ENCODE results near the gene PNKP. TPM values are rescaled to one million over a fixed set of nuclear protein-coding genes. Genes with fewer than 3 reads are reported as not detected.

The PNKP gene
- polyA plus RNA-seq, 2 donors: 27.5 to 65.1 TPM

GRCh38 chr19:49840321-49840720 lies 27.1 kb downstream of the PNKP start:
- H3K36me3 ChIP-seq (ENCODE audit: control insufficient read depth in 2 of 2, insufficient read depth in 2 of 2, low read length in 1 of 2): peaks cover 12 to 16% of the 10 kb centered on the region in 2 donors
- H3K4me1 ChIP-seq (ENCODE audit: control insufficient read depth in 2 of 2, insufficient read depth in 2 of 2, low read length in 1 of 2): no peaks in the 10 kb centered on the region
- H3K4me3 ChIP-seq (ENCODE audit: low read depth in 1 of 2, low read length in 2 of 2): no peak overlapping the region
- WGBS, 2 donors: 88 to 94% methylated on average over 11 of the region's 11 CpGs
- H3K9me3 ChIP-seq (ENCODE audit: control insufficient read depth in 2 of 2, insufficient read depth in 1 of 2, low read depth in 1 of 2, low read length in 1 of 2): no peaks in the 10 kb centered on the region
- H3K27ac ChIP-seq (ENCODE audit: low read depth in 2 of 2, low read length in 1 of 2): no peak overlapping the region
- no peaks in the 10 kb centered on the region for H3K27me3 ChIP-seq (ENCODE audit: control insufficient read depth in 1 of 2, insufficient read depth in 2 of 2, low read length in 2 of 2)

GRCh38 chr19:49839713-49840112 lies 27.7 kb downstream of the PNKP start:
- H3K36me3 ChIP-seq (ENCODE audit: control insufficient read depth in 2 of 2, insufficient read depth in 2 of 2, low read length in 1 of 2): peaks cover 12 to 22% of the 10 kb centered on the region in 2 donors
- no peak overlapping the region for H3K4me3 ChIP-seq (ENCODE audit: low read depth in 1 of 2, low read length in 2 of 2)
- no peaks in the 10 kb centered on the region for H3K4me1 ChIP-seq (ENCODE audit: control insufficient read depth in 2 of 2, insufficient read depth in 2 of 2, low read length in 1 of 2)
- no peaks in the 10 kb centered on the region for H3K9me3 ChIP-seq (ENCODE audit: control insufficient read depth in 2 of 2, insufficient read depth in 1 of 2, low read depth in 1 of 2, low read length in 1 of 2)
- no peak overlapping the region for H3K27ac ChIP-seq (ENCODE audit: low read depth in 2 of 2, low read length in 1 of 2)
- 92 to 94% methylated on average over 11 of the region's 11 CpGs for WGBS, 2 donors
- H3K27me3 ChIP-seq (ENCODE audit: control insufficient read depth in 1 of 2, insufficient read depth in 2 of 2, low read length in 2 of 2): no peaks in the 10 kb centered on the region

DNA sequence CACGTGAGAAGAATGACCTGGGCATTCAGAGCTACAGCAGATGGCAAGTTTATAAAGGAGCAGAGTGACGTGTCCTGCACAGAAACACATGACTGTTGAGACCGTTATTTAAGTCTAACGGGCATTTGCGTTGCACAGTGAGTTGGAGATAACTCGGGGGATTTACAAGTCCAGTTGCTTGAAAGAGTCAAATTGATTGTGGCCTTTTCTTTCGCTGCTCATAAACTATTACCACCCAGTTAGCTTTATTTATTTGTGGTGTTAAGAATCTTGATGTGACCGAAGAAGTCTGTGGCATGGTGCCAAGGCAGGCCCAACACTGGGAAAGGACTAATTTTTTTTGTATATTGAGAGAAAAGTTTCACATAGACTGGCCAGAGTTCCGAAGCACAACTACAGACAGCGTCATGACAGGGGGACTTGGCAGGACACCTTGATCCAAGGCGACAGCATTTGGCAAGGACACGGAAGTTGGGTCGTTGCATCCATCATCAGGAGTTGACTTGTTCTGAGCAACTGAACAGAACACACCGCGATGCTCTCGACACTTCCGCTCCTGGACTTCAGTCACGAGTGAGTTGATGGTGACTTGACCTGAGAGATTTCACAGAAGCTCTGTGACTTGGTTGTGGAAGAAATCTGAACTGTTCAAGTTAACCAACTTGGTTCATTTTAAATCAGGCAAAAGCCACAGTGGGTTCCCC lies 28.3 kb downstream of the PNKP start:
- Histone ChIP-seq H3K27ac (ENCODE audit: low read depth in 2 of 2, low read length in 1 of 2) (no peak overlapping the region), H3K27me3 (ENCODE audit: control insufficient read depth in 1 of 2, insufficient read depth in 2 of 2, low read length in 2 of 2) (no peaks in the 10 kb centered on the region), H3K36me3 (ENCODE audit: control insufficient read depth in 2 of 2, insufficient read depth in 2 of 2, low read length in 1 of 2) (peaks cover 18 to 29% of the 10 kb centered on the region in 2 donors), H3K9me3 (ENCODE audit: control insufficient read depth in 2 of 2, insufficient read depth in 1 of 2, low read depth in 1 of 2, low read length in 1 of 2) (no peaks in the 10 kb centered on the region), H3K4me1 (ENCODE audit: control insufficient read depth in 2 of 2, insufficient read depth in 2 of 2, low read length in 1 of 2) (no peaks in the 10 kb centered on the region), H3K4me3 (ENCODE audit: low read depth in 1 of 2, low read length in 2 of 2) (no peak overlapping the region)
- WGBS, 2 donors: 88 to 89% methylated on average over 18 of the region's 18 CpGs

- Histone ChIP-seq H3K4me1 (ENCODE audit: control insufficient read depth in 2 of 2, insufficient read depth in 2 of 2, low read length in 1 of 2) (no peaks in the 10 kb centered on the region), H3K4me3 (ENCODE audit: low read depth in 1 of 2, low read length in 2 of 2) (no peak overlapping the region), H3K27ac (ENCODE audit: low read depth in 2 of 2, low read length in 1 of 2) (no peak overlapping the region), H3K36me3 (ENCODE audit: control insufficient read depth in 2 of 2, insufficient read depth in 2 of 2, low read length in 1 of 2) (peaks cover 20 to 41% of the 10 kb centered on the region in 2 donors), H3K27me3 (ENCODE audit: control insufficient read depth in 1 of 2, insufficient read depth in 2 of 2, low read length in 2 of 2) (no peaks in the 10 kb centered on the region), H3K9me3 (ENCODE audit: control insufficient read depth in 2 of 2, insufficient read depth in 1 of 2, low read depth in 1 of 2, low read length in 1 of 2) (no peaks in the 10 kb centered on the region)
- WGBS, 2 donors: 96% methylated on average over 9 of the region's 9 CpGs
These were observed 30.0 kb downstream of the PNKP start for GRCh38 chr19:49837425-49837824.

DNA sequence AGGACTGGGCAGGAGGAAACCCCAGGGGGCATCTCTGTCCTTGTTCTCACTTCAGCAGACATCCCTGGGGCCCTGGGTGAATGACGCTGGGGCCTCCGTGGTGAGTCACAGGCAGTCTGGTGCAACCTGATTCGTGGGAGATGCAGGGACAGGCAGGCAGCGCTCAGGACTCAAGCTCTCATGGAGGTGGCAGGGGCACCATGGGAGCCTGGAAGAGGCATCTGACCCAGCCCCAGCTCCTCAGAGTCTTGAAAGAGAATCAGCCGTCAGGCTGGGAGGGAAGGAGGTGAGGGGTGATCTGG lies 30.4 kb downstream of the PNKP start:
- no peak overlapping the region for H3K27ac ChIP-seq (ENCODE audit: low read depth in 2 of 2, low read length in 1 of 2)
- H3K27me3 ChIP-seq (ENCODE audit: control insufficient read depth in 1 of 2, insufficient read depth in 2 of 2, low read length in 2 of 2): no peaks in the 10 kb centered on the region
- H3K4me3 ChIP-seq (ENCODE audit: low read depth in 1 of 2, low read length in 2 of 2): no peak overlapping the region
- 86 to 92% methylated on average over 5 of the region's 5 CpGs for WGBS, 2 donors
- H3K4me1 ChIP-seq (ENCODE audit: control insufficient read depth in 2 of 2, insufficient read depth in 2 of 2, low read length in 1 of 2): no peaks in the 10 kb centered on the region
- H3K9me3 ChIP-seq (ENCODE audit: control insufficient read depth in 2 of 2, insufficient read depth in 1 of 2, low read depth in 1 of 2, low read length in 1 of 2): no peaks in the 10 kb centered on the region
- H3K36me3 ChIP-seq (ENCODE audit: control insufficient read depth in 2 of 2, insufficient read depth in 2 of 2, low read length in 1 of 2): peaks cover 20 to 45% of the 10 kb centered on the region in 2 donors

- Histone ChIP-seq H3K36me3 (ENCODE audit: control insufficient read depth in 2 of 2, insufficient read depth in 2 of 2, low read length in 1 of 2) (peaks cover 23 to 48% of the 10 kb centered on the region in 2 donors), H3K27me3 (ENCODE audit: control insufficient read depth in 1 of 2, insufficient read depth in 2 of 2, low read length in 2 of 2) (no peaks in the 10 kb centered on the region), H3K27ac (ENCODE audit: low read depth in 2 of 2, low read length in 1 of 2) (no peak overlapping the region), H3K4me1 (ENCODE audit: control insufficient read depth in 2 of 2, insufficient read depth in 2 of 2, low read length in 1 of 2) (no peaks in the 10 kb centered on the region), H3K4me3 (ENCODE audit: low read depth in 1 of 2, low read length in 2 of 2) (no peak overlapping the region), H3K9me3 (ENCODE audit: control insufficient read depth in 2 of 2, insufficient read depth in 1 of 2, low read depth in 1 of 2, low read length in 1 of 2) (no peaks in the 10 kb centered on the region)
- 95 to 96% methylated on average over 18 to 20 of the region's 20 CpGs for WGBS, 2 donors
These were observed 31.0 kb downstream of the PNKP start for GRCh38 chr19:49836176-49837008.

GRCh38 chr19:49835562-49835961 lies 31.8 kb downstream of the PNKP start:
- Histone ChIP-seq H3K9me3 (ENCODE audit: control insufficient read depth in 2 of 2, insufficient read depth in 1 of 2, low read depth in 1 of 2, low read length in 1 of 2) (no peaks in the 10 kb centered on the region), H3K27me3 (ENCODE audit: control insufficient read depth in 1 of 2, insufficient read depth in 2 of 2, low read length in 2 of 2) (no peaks in the 10 kb centered on the region), H3K4me3 (ENCODE audit: low read depth in 1 of 2, low read length in 2 of 2) (no peak overlapping the region), H3K27ac (ENCODE audit: low read depth in 2 of 2, low read length in 1 of 2) (no peak overlapping the region), H3K36me3 (ENCODE audit: control insufficient read depth in 2 of 2, insufficient read depth in 2 of 2, low read length in 1 of 2) (peaks cover 24 to 53% of the 10 kb centered on the region in 2 donors), H3K4me1 (ENCODE audit: control insufficient read depth in 2 of 2, insufficient read depth in 2 of 2, low read length in 1 of 2) (no peaks in the 10 kb centered on the region)
- WGBS, 2 donors: 97% methylated on average over 12 of the region's 12 CpGs

GRCh38 chr19:49833599-49833998 lies 33.8 kb downstream of the PNKP start:
- no peaks in the 10 kb centered on the region for H3K9me3 ChIP-seq (ENCODE audit: control insufficient read depth in 2 of 2, insufficient read depth in 1 of 2, low read depth in 1 of 2, low read length in 1 of 2)
- H3K4me3 ChIP-seq (ENCODE audit: low read depth in 1 of 2, low read length in 2 of 2): no peak overlapping the region
- WGBS, 2 donors: 91 to 92% methylated on average over 7 of the region's 7 CpGs
- H3K36me3 ChIP-seq (ENCODE audit: control insufficient read depth in 2 of 2, insufficient read depth in 2 of 2, low read length in 1 of 2): peaks cover 19 to 66% of the 10 kb centered on the region in 2 donors
- no peaks in the 10 kb centered on the region for H3K4me1 ChIP-seq (ENCODE audit: control insufficient read depth in 2 of 2, insufficient read depth in 2 of 2, low read length in 1 of 2)
- no peak overlapping the region for H3K27ac ChIP-seq (ENCODE audit: low read depth in 2 of 2, low read length in 1 of 2)
- H3K27me3 ChIP-seq (ENCODE audit: control insufficient read depth in 1 of 2, insufficient read depth in 2 of 2, low read length in 2 of 2): no peaks in the 10 kb centered on the region

- Histone ChIP-seq H3K27ac (ENCODE audit: low read depth in 2 of 2, low read length in 1 of 2) (no peak overlapping the region), H3K4me1 (ENCODE audit: control insufficient read depth in 2 of 2, insufficient read depth in 2 of 2, low read length in 1 of 2) (no peaks in the 10 kb centered on the region), H3K9me3 (ENCODE audit: control insufficient read depth in 2 of 2, insufficient read depth in 1 of 2, low read depth in 1 of 2, low read length in 1 of 2) (no peaks in the 10 kb centered on the region), H3K27me3 (ENCODE audit: control insufficient read depth in 1 of 2, insufficient read depth in 2 of 2, low read length in 2 of 2) (no peaks in the 10 kb centered on the region), H3K36me3 (ENCODE audit: control insufficient read depth in 2 of 2, insufficient read depth in 2 of 2, low read length in 1 of 2) (peaks cover 19 to 65% of the 10 kb centered on the region in 2 donors), H3K4me3 (ENCODE audit: low read depth in 1 of 2, low read length in 2 of 2) (no peak overlapping the region)
- WGBS, 2 donors: 71 to 72% methylated on average over 7 to 9 of the region's 9 CpGs
These were observed 34.8 kb downstream of the PNKP start for GRCh38 chr19:49832556-49832955.
